ENCODE results near the gene GNB1L.
"Not testable (repeated sequence)": the region's sequence is repeated elsewhere in the genome, so short reads cannot be mapped to it uniquely, and the experiment has no call there.

GNB1L gene

DNA sequence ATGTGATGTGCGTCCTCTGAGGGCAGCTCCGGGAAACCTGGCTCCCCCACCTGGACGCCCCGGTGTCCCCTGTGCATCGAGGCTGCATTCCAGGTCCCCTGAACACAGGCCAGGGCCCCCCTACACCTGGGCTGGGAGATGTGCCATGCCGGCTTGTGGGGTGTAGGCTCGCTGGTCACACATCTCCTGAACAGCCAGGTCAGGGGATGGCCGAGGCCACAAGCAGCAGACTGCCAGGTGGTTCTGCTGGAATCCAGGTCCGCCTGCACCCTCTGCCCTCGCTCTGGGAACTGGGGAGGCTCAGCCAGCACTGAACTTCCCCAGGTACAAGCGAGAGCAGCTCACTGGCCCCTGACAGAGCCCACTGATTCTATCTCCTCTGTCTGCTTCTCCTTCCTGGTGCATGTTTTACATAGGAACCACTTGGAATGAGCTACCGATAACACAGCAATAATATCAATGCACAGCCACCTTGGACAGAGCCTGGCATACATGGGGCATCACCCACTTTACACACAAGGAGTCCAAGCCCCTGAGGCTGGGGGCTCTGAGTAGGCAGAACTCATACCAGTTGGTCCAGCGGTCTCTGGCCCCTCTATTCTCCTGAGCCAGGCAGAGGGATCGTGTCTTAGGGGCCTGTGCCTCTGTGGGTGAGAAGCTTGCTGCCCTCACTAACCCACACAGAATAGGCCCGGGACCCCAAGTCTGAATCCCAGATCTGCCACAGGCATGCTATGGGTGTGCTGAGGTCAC is 47.3 kb downstream of the GNB1L start:
- no peak for DNase-seq

DNA sequence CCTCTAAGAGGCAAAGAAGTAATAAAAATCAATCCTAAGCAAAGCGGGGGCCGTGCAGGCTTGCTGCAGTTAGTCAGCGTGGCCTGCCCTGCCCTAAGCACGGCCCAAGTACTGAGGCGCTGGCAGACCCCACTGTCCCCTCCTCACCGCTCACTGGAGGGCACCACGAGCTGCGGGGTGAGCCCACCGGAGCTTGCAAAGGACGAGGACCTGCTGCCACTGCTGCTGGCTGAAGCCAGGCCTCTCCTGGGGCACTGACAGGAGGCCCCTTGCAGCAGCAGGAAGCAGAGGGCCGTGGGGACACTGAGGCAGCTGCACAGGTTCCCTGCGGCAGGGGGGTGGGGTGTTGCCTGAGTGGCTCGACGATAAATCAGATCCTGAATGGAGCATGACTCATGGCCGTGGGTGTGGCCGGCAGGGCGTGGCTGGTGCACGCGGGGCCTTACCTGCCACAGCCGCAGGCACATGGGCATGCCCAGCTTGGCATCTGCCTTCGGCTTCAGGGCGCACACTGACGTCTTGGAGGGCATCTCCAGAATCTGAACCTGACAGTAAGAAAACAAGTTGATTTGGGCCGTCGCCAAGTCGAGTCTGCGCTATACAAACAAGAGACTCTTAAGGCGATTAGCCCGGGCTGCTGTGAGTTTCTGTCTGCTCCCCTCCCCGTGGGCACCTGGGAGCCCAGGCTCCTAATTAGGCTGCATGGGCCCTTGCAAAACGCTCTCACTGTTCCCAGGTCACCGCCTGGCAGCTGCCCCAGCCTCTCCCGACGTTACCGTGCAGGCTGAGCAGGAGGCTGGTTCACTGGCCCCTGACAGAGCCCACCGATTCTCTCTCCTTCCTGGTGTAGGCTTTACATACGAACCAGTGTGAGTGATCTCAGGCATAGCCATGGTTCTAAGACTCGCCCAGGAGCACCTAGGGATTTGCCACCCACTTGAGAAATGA is 48.2 kb downstream of the GNB1L start:
- DNase-seq: no peak

DNA sequence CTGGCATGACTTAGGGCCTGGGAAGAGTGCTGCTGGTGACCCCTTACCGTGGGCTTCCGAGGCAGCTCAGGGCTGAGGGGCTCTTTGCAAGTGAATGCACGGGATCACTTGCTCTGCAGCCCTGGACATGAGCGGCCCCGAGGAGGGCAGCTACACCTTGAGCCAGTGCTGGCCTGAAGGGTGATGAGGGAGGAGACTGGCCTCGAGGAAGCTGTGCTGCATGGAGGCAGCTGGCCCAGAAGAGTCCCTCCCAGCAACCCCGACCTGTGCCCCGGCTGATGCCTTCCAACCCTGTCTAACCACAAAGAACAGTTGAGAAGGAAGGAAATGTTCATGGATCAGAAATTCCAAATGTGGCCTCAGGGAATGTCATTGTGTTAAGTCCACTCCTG is 48.9 kb downstream of the GNB1L start:
- no peak for DNase-seq

DNA sequence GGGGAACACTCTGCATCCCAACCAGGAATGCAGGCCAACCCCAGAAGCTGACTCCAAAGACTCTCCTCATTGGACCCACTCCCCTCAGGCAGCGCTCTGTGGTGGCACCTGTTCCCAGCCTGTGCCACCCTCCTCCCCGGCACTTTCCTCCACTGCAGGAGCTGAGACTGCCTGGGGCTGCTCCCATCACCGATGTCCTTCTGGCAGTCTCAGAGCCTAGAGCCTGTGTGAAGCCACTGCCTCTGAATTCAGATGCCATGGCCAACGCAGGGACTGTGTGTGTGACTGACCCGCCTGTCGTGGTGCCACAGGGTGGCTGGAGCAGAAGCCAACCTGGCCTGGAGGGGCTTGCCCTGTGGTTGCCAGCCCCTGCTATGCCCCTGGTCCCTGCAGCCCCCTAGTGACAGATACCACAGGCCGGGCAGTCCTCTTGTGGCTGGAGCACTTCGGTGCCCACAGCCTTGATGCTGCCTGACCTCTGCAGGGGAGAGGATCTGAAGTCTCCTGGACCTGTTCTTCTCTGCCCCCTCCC is 50.9 kb downstream of the GNB1L start:
- DNase-seq: no peak

DNA sequence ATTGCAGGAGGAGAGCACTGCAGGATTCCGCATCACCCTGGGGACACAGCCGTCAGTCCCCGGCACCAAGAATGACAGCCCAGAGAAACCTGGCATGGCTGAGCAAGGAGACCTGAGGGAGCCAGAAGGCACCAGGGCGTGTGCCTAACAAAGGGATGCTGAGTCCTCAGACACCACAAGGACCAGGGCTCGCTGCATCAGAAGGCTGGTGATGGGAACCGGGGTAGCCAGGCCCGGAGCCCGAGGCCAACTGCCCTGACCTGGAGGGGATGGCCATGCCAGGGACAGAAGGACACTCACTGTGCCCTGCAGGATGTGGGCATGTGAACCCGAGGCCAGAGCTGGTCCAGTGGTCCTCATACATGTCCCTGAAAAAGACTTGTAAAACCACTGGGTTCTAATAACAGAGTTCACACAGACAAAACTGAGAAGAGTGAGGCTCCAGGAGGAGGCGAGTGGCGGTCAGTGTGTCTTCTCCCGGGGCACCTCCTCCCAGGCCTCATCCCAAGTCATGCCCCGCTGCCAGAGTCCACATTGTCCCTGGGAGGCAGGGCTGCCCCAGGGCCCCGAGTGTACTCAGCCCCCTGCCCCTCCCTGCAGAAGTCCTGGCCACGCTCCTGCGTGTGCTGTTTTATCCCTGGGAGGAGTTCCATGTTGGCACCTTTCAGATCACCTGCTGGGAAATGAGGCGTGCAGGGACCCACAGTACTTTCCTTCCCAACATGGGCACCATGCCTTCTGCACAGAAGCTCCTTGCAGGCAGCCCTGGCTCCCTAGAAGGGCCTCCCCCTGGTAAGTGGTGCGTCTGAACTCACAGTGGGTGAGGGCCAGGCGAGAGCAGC is 51.6 kb downstream of the GNB1L start:
- no peak for DNase-seq

DNA sequence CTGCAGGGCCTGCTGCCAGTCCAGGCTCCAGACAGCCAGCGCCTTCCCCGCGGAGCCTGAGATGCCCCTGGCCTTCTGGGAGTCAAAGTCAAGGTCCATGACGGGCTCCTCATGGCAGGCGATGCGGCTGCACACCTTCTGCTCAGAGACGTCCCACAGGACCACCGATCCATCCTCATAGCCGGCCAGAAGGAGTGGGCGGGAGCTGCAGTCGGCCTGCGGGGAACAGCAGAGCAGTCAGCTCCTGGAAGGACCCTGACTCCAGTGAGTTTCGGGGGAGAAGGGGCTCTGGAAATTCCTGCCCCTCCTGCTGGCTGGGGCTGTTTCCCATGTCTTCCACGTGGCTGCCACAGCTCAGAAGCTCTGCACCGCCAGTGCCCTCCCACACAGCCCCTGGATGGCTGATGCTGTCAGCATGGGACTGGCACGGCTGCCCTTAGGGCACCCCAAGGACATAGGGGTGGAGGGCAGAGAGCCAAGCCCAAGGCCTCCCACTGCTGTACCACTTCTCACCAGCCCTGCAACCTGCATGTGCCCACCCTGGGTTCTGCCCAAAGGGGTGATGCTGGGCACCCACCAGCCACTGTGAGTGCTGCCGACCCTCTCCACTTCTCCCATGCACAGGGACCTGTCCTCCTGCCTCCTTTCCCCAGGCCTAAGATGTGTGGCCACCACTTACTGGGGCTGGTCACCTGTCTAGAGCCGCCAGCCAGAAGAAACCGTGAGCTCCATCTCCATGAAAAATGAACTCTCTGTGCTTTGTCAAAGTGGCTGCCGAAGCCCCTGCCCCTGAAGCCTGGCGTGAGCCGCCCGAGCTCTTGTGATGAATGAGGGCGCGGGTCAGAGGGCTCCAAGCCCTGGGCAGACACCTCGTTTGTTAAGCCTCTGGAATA is 52.4 kb downstream of the GNB1L start:
- no peak for DNase-seq

DNA sequence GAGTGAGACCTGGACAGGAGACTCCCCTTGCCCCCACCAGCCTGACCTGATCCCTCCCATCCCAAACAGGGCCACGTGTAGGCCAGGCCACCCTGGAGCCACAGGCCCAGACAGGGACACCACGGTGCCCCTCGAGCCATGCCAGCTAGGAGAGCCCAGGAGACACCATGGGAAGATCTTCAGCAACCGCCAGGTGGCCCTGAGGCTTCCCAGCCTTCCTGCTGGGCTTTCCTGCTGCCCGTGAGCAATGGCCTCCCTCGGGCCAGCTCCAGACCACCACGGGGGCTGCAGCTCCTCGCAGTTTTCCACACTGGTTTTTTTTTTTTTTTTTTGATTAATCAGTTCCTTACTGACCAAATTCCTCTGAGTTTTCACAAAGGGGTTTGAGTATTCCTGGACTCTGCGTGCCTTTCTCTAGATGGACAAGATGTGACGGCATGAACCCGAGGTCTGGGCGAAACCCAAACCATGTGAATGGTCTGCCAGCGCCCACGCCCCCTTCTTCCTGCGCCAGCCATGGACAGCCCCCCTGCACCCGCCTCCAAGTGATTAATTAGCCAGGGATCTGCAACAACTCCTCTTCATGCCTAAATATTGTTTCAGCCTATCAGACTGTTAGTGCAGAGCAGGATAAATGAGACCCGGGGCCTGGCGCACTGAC is 53.2 kb downstream of the GNB1L start:
- no peak for DNase-seq

DNA sequence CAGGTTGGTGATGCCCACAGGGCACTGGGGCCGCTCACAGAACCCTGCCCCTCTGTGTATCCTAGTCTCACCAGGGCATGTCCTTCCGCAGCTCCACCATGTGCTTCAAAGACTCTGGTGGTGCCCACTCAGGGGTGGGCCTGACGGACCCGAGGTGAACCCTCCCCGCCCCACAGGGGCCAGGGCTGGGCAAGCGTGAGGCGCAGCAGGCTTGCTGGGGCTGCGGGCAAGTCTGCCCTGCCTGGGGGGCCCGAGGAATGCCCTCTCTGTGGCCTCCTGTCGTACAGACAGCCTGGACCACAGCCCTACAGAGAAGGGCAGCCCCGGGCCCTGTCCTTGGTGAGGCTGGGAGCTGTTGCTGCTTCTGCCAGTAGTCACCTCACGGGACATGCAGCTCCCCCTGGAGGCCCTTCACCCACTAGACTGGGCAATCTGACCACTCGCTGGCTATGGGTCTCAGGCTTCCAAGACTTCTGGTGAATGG is 53.9 kb downstream of the GNB1L start:
- DNase-seq: no peak

DNA sequence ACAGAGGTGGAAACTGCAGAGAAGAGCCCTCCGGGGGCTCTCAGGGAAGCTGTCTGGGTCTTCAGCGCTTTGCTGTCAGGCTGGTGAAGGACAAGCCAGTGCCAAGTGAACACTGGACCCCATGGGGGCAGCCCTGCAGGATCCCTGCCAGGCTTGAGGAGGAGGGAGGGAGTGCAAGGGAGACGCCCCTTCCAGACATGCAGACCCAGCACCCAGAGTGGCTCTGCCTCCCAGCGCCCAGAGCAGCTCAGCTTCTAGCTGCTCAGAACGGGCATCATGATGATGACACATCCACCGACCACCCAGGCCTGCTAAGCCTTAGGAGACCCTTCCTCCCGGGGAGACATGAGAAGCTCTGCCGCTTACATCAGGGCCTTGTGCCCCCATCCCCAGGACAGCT is 54.4 kb downstream of the GNB1L start:
- DNase-seq: no peak

DNA sequence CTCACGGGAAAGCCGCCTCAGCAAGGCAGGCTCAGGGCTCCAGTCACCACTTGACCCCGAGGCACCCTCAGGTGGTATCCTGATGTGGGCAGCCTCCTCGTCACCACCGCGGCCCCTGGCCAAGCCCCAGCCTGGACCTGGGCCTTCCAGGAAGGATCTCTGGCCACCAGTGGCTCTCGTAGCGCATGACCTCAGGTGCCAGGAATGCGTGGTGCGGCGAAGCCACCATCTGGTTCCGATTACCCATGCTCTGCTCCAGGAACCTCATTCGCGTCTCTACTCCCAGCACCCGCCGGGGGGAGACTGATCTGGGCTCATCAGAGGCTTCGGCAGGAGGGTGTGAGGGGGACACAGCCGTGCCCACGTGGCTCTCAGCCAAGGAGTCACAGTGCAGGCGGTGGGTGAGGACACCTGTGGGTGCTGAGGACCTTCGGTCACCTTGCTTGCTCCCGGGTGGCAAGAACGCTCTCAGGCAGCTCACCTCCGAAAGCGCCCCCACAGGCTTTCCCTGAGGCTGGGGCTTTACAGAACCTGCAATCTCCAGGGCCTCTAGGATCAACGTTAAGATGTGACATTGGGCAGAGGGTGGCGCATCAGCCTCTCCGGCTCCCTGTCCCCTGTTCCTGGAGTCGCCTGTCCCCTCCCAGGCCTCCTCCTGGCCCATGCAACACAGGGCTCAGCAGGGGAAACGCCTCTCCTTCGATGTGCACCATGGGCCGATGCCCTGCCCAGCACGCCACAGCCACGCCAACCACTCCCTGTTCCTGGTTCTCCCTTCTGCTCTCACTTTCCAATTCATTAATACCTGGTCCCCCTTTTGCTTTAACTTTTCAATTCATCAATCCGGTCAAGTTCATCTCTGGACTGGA is 55.1 kb downstream of the GNB1L start:
- DNase-seq: no peak

DNA sequence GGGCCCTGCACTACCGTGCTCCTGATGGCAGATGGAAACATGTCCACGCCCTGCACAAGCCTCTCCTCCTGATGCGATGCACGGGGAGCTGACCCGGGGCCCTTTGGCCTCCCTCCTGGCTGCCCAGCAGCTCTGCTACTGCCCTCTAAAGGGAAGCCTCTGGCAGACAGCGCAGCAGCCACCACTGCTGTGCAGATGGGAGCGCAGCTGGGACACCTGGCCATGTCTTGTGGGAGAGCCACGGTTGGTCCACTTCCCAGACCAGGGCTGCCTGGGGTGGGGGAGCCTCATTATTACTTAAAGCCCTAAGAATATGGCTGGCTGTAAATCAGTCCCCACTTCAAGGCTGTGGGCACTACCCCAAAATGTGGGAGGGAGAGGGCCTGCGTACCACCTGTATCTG is 55.8 kb downstream of the GNB1L start:
- DNase-seq: no peak

DNA sequence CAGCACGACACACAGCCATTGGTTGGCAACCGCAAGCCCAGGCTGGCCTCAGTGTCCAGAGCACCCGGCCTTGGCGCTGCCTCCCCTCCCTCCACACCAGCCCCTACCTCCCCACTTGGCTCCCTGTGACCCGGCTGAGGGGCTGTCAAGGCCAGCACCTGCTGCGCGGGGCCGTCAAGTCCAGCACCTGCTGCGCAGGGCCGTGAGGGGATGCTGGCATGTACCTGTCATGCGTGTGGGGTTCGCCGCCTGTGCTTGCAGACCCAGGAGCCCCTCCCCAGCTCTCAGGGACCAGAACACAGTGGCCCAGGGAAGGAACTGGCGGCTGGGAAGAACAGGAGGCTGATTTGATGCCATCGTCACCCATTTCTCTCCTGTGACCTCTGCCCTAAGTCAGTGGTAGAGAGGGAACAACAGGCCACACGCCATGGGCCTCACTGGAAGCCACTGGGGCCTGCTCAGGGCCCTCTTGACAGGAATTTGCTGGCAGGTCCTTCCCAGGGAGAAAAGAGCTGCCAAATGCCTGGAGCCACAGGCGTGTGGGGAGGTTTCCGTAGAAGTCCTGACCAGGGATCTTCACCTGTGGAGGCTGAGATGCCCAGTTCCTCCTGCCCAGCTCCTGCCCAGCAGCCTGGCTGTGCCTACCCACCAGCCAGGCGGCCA is 56.5 kb downstream of the GNB1L start:
- DNase-seq: no peak

DNA sequence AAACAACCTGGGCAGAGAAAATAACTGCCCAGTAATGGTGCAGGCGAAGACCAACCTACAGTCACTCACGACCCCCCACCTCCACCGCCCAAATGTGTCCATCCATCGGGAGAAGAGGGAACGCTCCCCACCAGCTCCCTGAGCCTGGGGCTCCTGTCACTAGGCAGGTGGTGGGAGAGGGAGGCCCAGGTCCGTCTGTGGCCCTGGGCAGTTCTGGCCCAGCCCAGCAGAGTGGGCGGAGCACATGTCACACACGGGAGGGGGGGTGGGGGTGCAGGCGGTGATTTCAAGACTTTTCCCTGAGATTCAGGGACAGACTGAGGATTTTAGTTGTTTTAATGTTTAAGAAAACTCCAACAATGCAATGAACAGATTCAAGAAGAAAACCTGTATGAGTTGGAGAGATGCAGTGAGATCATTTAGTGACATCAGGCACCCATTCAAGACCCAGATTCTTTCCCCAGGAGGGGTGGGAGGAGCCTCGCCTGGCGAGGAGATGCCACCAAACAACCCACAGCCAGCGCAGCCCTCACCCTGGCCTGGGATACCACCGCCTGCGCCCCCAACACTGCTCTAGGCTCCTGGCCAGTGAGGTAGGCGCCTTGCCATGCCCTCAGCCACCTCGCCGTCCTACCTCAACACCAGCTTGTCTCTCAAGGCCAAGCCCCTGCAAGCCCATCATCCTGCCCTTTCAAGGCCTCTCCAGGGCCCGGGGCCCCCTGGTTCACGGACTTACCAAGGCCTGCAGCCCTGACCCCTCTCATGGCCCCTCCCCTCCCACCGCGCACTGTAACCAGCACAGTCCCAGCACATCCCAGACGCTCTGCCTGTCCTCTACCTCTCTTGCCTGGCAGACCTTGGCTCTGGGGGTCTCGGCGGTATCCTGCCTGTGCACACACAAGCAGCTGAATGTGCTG is 57.3 kb downstream of the GNB1L start:
- DNase-seq: no peak

DNA sequence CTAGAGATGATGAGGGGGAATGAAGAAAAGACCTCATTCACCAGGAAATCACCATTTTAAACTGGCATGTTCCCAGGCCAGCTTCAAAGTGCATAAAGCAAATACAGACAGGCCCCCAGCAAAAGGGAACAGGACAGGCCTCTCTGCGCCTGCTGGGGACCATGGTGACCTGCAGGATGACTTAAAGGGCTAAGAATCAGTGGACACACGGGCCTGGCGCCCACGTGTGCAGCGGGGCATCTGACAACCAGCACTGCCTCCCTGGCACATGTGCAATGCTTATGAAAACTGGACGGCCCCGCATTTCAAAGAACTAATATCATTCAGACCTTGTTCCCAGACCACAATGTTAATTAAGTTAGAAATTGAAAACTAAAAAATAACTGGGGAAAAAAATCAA is 58.5 kb downstream of the GNB1L start:
- no peak for DNase-seq

DNA sequence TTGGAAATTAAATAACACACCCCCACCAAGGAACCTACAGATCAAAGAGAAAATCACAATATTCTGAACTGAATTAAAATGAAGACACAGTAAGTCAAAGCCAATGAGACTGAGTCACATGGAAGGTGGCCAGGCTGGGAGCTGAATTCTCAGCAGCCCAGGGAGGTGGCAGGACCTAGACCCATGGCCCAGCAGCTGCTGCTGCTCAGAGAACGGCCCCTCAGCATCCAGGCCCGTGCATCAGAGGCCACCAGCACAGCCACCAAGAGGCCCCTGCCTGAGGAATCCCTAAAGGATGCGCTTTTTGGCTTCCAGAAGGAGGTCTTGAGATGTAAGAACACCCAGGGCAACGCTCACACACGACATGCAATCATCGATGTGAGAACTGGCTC is 59.1 kb downstream of the GNB1L start:
- DNase-seq: no peak

DNA sequence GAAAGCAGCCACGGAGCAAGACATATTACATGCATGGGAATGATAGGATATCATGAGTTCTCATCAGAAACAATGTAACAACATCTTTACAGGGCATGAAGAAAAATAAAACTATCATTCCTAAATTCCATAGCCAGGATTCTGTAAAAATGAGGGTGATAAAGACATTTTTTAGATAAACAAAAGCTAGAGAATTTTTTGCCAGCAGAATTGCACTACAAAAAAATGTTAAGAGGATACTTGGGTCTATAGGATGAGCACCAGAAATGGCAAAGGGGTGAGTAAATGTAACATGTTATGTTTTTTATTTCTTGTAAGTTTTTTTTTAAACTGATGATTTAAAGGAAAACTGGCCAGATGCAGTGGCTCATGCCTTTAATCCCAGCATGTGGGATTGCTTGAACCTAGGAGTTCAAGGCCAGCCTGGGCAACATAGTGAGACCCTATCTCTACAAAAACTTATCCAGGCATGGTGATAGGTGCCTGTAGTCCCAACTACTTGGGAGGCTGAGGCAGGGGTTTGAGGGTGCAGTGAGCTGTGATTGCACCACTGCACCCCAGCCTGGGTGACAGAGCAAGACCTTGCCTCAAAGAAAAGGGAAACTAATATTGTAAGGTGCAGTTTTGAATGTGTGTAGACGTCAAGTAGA is 60.9 kb downstream of the GNB1L start:
- DNase-seq: no peak

DNA sequence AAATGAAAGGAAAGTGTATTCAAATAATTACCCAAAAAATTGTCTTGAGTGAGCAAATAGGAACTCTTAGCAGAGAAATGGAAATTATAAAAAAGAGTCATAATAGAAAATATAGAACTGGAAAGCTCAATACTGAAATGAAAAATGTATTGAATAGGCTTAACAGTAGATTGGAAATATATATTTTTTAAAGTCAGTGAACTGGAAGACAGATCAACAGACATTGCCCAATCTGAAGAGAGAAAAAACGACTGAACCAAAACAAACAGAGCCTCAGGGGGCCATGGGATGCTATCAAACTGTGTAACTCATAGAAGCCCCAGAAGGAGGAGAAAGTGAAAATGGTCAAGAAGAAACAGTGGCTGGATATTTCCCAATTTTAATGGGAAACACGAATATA is 61.5 kb downstream of the GNB1L start:
- DNase-seq: no peak

DNA sequence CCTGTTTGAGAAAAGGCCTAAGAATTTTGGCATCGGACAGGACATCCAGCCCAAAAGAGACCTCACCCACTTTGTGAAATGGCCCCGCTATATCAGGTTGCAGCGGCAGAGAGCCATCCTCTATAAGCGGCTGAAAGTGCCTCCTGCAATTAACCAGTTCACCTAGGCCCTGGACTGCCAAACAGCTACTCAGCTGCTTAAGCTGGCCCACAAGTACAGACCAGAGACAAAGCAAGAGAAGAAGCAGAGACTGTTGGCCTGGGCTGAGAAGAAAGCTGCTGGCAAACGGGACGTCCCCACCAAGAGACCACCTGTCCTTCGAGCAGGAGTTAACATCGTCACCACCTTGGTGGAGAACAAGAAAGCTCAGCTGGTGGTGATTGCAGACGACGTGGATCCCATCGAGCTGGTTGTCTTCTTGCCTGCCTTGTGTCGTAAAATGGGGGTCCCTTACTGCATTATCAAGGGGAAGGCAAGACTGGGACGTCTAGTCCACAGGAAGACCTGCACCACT is 62.2 kb downstream of the GNB1L start:
- not testable (repeated sequence) for DNase-seq
